H1 (cell line): ENCODE measurements around the gene ABCA13. TPM values are rescaled to one million over a fixed set of nuclear protein-coding genes. Genes with fewer than 3 reads are reported as not detected.

Experiments used
- CTCF ChIA-PET: fragments of 300-600 bp; sonication (Branson Sonifier 250); formaldehyde crosslinking; loops from one replicate; lab custom pipeline; 2021; ENCODE audit not compliant: partially characterized antibody; lab: Charles Lee
- POLR2A ChIA-PET: fragments of 300-600 bp; sonication (Branson Sonifier 250); formaldehyde crosslinking; loops from one replicate; lab custom pipeline; 2021; ENCODE audit warnings: inconsistent platforms; ENCODE audit not compliant: partially characterized antibody; lab: Charles Lee
- DNase-seq, 2 experiments: peaks; one replicate each; pipeline versions ENCODE4 v3.0.0 to v3.0.0-alpha.2; 2010 to 2022; ENCODE audit warnings: low spot score in 2 of 2, low read depth in 1 of 2, mixed read lengths in 1 of 2
- FAIRE-seq: peaks from 2 replicates; lab custom pipeline; 2011; peaks lifted over from hg19 to GRCh38; lab: Jason Lieb, UNC
- H2AFZ ChIP-seq: 2 replicates; pipeline ENCODE4 v1.8.1; 2012; ENCODE audit warnings: low read length, inconsistent platforms
- H2AK5ac ChIP-seq: 2 replicates; pipeline ENCODE4 v1.6.1; 2013; ENCODE audit warnings: low read depth, low read length
- H2BK120ac ChIP-seq: replicated peaks from 2 replicates; pipeline ENCODE3; 2013; ENCODE audit warnings: low read depth, low read length, inconsistent platforms
- H2BK12ac ChIP-seq: 2 replicates; pipeline ENCODE4 v1.6.1; 2013; ENCODE audit warnings: low read depth, low read length
- H2BK15ac ChIP-seq: 2 replicates; pipeline ENCODE4 v1.6.1; 2013; ENCODE audit warnings: low read length
- H2BK20ac ChIP-seq: 2 replicates; pipeline ENCODE4 v1.6.1; 2013; ENCODE audit warnings: low read length
- H2BK5ac ChIP-seq: 2 replicates; pipeline ENCODE4 v1.6.1; 2013; ENCODE audit warnings: low read depth, low read length
- H3K14ac ChIP-seq: 2 replicates; pipeline ENCODE4 v1.6.1; 2013; ENCODE audit warnings: inconsistent platforms; ENCODE audit not compliant: insufficient read length
- H3K18ac ChIP-seq: 2 replicates; pipeline ENCODE4 v1.6.1; 2013; ENCODE audit warnings: low read length; ENCODE audit errors: extremely low read depth
- H3K23ac ChIP-seq: 2 replicates; pipeline ENCODE4 v1.6.1; 2013; ENCODE audit warnings: inconsistent platforms; ENCODE audit not compliant: insufficient read length
- H3K23me2 ChIP-seq: 2 replicates; pipeline ENCODE4 v1.6.1; 2013; ENCODE audit warnings: low read depth, low read length
- H3K27ac ChIP-seq: 2 replicates; pipeline ENCODE4 v1.6.1; 2011; ENCODE audit warnings: low read depth, low read length, inconsistent platforms
- H3K27me3 ChIP-seq, 4 experiments: replicated peaks in 1 of 4; 1 replicate in 1 of 4; 2 replicates in 3 of 4; pipeline versions ENCODE4 v1.6.1 to v1.8.1; 2011 to 2013; ENCODE audit warnings: low read length in 3 of 4, mild to moderate bottlenecking in 3 of 4, inconsistent platforms in 2 of 4, mixed read lengths in 2 of 4, moderate library complexity in 1 of 4; ENCODE audit not compliant: control insufficient read depth in 3 of 4, insufficient read depth in 3 of 4; ENCODE audit errors: extremely low read depth in 1 of 4
- H3K36me3 ChIP-seq, 4 experiments: 2 replicates each; pipeline versions ENCODE4 v1.6.1 to v1.8.1; 2011 to 2013; ENCODE audit warnings: mild to moderate bottlenecking in 4 of 4, low read length in 3 of 4, moderate library complexity in 2 of 4, control low read depth in 1 of 4, inconsistent platforms in 1 of 4; ENCODE audit not compliant: insufficient read depth in 4 of 4, control insufficient read depth in 2 of 4
- H3K4ac ChIP-seq: replicated peaks from 2 replicates; pipeline ENCODE3; 2013; ENCODE audit warnings: low read length, low read depth, mixed read lengths, inconsistent platforms; ENCODE audit not compliant: insufficient read length
- H3K4me1 ChIP-seq, 4 experiments: replicated peaks in 1 of 4; 1 replicate in 1 of 4; 2 replicates in 3 of 4; pipeline versions ENCODE4 v1.6.1 to v1.8.1; 2011 to 2013; ENCODE audit warnings: low read length in 3 of 4, inconsistent platforms in 2 of 4, mixed read lengths in 1 of 4; ENCODE audit not compliant: insufficient read depth in 4 of 4, control insufficient read depth in 3 of 4
- H3K4me2 ChIP-seq, 2 experiments: 2 replicates each; pipeline versions ENCODE4 v1.6.1 to v1.8.1; 2011 to 2013; ENCODE audit warnings: low read depth in 2 of 2, low read length in 2 of 2, control low read depth in 1 of 2, inconsistent platforms in 1 of 2, mild to moderate bottlenecking in 1 of 2; ENCODE audit not compliant: insufficient read depth in 1 of 2
- H3K4me3 ChIP-seq, 4 experiments: fragments of 200-600, 300-600 bp in 1 of 4; sonication (generic), shearing (Covaris generic), sonication (Bioruptor Twin) in 1 of 4; 2 replicates each; pipeline versions ENCODE4 v1.5.1 to v1.8.1; 2011 to 2016; ENCODE audit warnings: low read length in 4 of 4, low read depth in 3 of 4, control low read depth in 2 of 4, inconsistent platforms in 2 of 4, mild to moderate bottlenecking in 2 of 4, mixed read lengths in 1 of 4, moderate library complexity in 1 of 4; ENCODE audit not compliant: insufficient read depth in 2 of 4; ENCODE audit errors: extremely low read depth in 1 of 4
- H3K56ac ChIP-seq: replicated peaks from 2 replicates; pipeline ENCODE3; 2013; ENCODE audit warnings: low read depth, mild to moderate bottlenecking, mixed read lengths, low read length, inconsistent platforms; ENCODE audit not compliant: insufficient read length
- H3K79me1 ChIP-seq: 2 replicates; pipeline ENCODE4 v1.6.1; 2013; ENCODE audit warnings: low read depth, low read length, control low read depth
- H3K79me2 ChIP-seq, 2 experiments: 2 replicates each; pipeline versions ENCODE4 v1.6.1 to v1.8.1; 2012 to 2013; ENCODE audit warnings: low read length in 2 of 2, mild to moderate bottlenecking in 2 of 2, inconsistent platforms in 1 of 2; ENCODE audit not compliant: insufficient read depth in 2 of 2, control insufficient read depth in 1 of 2
- H3K9ac ChIP-seq, 4 experiments: replicated peaks in 1 of 4; 1 replicate in 1 of 4; 2 replicates in 3 of 4; pipeline versions ENCODE4 v1.6.1 to v1.8.1; 2011 to 2013; ENCODE audit warnings: low read depth in 3 of 4, low read length in 3 of 4, control low read depth in 2 of 4, mild to moderate bottlenecking in 2 of 4, moderate library complexity in 2 of 4, inconsistent platforms in 1 of 4; ENCODE audit errors: extremely low read depth in 1 of 4
- H3K9me3 ChIP-seq, 2 experiments: 2 replicates each; pipeline versions ENCODE4 v1.6.1 to v1.8.1; 2012 to 2013; ENCODE audit warnings: mild to moderate bottlenecking in 2 of 2, moderate library complexity in 2 of 2, control low read depth in 1 of 2, inconsistent platforms in 1 of 2, low read depth in 1 of 2, low read length in 1 of 2, mixed read lengths in 1 of 2; ENCODE audit not compliant: insufficient read depth in 2 of 2
- H4K20me1 ChIP-seq, 2 experiments: replicated peaks in 1 of 2; 2 replicates each; pipeline versions ENCODE3 to v1.8.1; 2011 to 2013; ENCODE audit warnings: inconsistent platforms in 2 of 2, low read length in 2 of 2, mild to moderate bottlenecking in 1 of 2; ENCODE audit not compliant: insufficient read depth in 2 of 2, control insufficient read depth in 1 of 2
- H4K5ac ChIP-seq: 2 replicates; pipeline ENCODE4 v1.6.1; 2013; ENCODE audit warnings: low read length, low read depth, mixed read lengths, inconsistent platforms; ENCODE audit not compliant: insufficient read length
- H4K8ac ChIP-seq: 2 replicates; pipeline ENCODE4 v1.8.0; 2013; ENCODE audit warnings: mild to moderate bottlenecking, moderate library complexity, low read length, inconsistent platforms; ENCODE audit not compliant: insufficient read depth; ENCODE audit errors: extremely low read depth
- H4K91ac ChIP-seq: replicated peaks from 2 replicates; pipeline ENCODE3; 2013; ENCODE audit warnings: low read length, mixed read lengths, inconsistent platforms; ENCODE audit not compliant: insufficient read length
- TAF7 ChIP-seq: optimal IDR thresholded peaks from 2 replicates; pipeline ENCODE3; 2011; ENCODE audit warnings: low read depth, mild to moderate bottlenecking, inconsistent platforms, low read length, moderate library complexity, borderline replicate concordance
- WGBS, 2 experiments: shearing (Covaris generic) in 1 of 2; methylation state at CpG; one replicate each; pipeline versions ENCODE4 v1.1.6 to v1.1.7; 2013 to 2015; ENCODE audit warnings: low lambda C conversion rate in 2 of 2, mixed read lengths in 2 of 2, inconsistent platforms in 1 of 2, low coverage in 1 of 2, missing lambda C conversion rate in 1 of 2; ENCODE audit not compliant: insufficient replicate concordance in 2 of 2, insufficient coverage in 1 of 2, insufficient read length in 1 of 2; ENCODE audit errors: extremely low coverage in 1 of 2, missing lambda C conversion rate in 1 of 2; 5-methylcytosine and 5-hydroxymethylcytosine counted together
- polyA plus RNA-seq, 7 experiments: library from polyadenylated mRNA; depleted of rRNA in 3 of 7; stranded (reverse) in 5 of 7; unstranded in 2 of 7; fragments of >200 nt in 5 of 7; fragments of 200-250 nt in 2 of 7; gene quantifications; 1 replicate in 5 of 7; 2 replicates in 1 of 7; 4 replicates in 1 of 7; pipeline versions ENCODE4 v1.2.1 to v1.2.3, GENCODE V29; 2011 to 2013; ENCODE audit warnings: missing spikeins in 2 of 7, mixed read lengths in 2 of 7
- total RNA-seq: library from RNA; stranded (reverse); fragmentation: NEBNext Ultra II Directional; extraction: Animal tissue kit (Norgen Biotek cat#: 25700); gene quantifications from 2 replicates; pipeline ENCODE4 v1.2.1, GENCODE V29; 2021
- TF ChIP-seq, protein P1 (sequence below): IDR thresholded peaks from 2 replicates; pipeline ENCODE4 v1.6.1; 2011; ENCODE audit warnings: low read length, improper control_type of control experiment

The ABCA13 gene
- total and polyA plus RNA-seq, 2 of the 8 experiments (the other 6 are each of a cell fraction or from before 2014, with no cell fraction given): 0.07 to 0.09 TPM

DNA sequence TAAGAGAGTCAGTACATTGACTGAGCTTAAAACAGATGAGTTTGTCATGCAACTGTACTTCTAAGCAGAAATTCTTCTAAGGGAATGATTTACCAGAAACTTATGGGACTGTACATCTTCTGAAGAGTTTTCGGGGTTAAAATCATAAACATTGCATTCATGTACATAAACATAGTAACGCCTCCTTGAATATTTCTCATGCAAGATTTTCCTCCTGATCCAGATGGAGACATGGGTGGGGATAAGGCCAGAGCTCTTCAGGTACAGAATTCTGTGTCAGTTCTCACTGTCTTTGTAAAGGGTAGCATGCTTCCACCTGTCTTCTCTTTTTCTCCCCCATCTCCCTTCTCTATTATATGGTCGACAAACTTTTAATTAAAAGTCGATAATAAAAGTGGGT is 335.3 kb downstream of the ABCA13 start:
- H3K4me3 ChIP-seq: no peak overlapping the region
- no peak overlapping the region for H2AK5ac ChIP-seq
- H2BK20ac ChIP-seq: no peak overlapping the region
- no peaks in the 10 kb centered on the region for H3K27me3 ChIP-seq
- no peaks in the 10 kb centered on the region for H4K20me1 ChIP-seq
- H3K18ac ChIP-seq: no peak overlapping the region
- H3K23ac ChIP-seq: no peak overlapping the region
- H3K9ac ChIP-seq: no peak overlapping the region
- no peak overlapping the region for H3K14ac ChIP-seq
- H3K56ac ChIP-seq: no peak overlapping the region
- no peak overlapping the region for H4K8ac ChIP-seq
- H3K36me3 ChIP-seq: no peaks in the 10 kb centered on the region
- H3K4ac ChIP-seq: no peak overlapping the region
- H2BK120ac ChIP-seq: no peak overlapping the region
- H2BK15ac ChIP-seq: no peak overlapping the region
- H3K4me1 ChIP-seq: no peaks in the 10 kb centered on the region
- H3K79me2 ChIP-seq: no peaks in the 10 kb centered on the region
- no peak overlapping the region for H2BK12ac ChIP-seq
- no peak overlapping the region for H2AFZ ChIP-seq
- POLR2A ChIA-PET: no interaction called here
- FAIRE-seq (no peak), DNase-seq (no peak)
- H4K5ac ChIP-seq: no peak overlapping the region
- no peak overlapping the region for H2BK5ac ChIP-seq
- no peak overlapping the region for H3K4me2 ChIP-seq
- no peak overlapping the region for H4K91ac ChIP-seq
- H3K79me1 ChIP-seq: no peaks in the 10 kb centered on the region
- H3K23me2 ChIP-seq: no peaks in the 10 kb centered on the region
- H3K9me3 ChIP-seq: no peaks in the 10 kb centered on the region
- no peak overlapping the region for H3K27ac ChIP-seq
- CTCF ChIA-PET: interaction anchor here (1.2 kb wide), 1 partner anchor 11 kb away, joined by 3 read pairs; no protein-coding TSS in a partner anchor
- WGBS, 2 experiments: 89% methylated on average over 4 of the region's 4 CpGs; no CpG with 5 or more reads in 1 of the 2 experiments
- TF ChIP-seq TAF7: no peak
- TF ChIP-seq, protein P1, sequence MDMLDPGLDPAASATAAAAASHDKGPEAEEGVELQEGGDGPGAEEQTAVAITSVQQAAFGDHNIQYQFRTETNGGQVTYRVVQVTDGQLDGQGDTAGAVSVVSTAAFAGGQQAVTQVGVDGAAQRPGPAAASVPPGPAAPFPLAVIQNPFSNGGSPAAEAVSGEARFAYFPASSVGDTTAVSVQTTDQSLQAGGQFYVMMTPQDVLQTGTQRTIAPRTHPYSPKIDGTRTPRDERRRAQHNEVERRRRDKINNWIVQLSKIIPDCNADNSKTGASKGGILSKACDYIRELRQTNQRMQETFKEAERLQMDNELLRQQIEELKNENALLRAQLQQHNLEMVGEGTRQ: no peak
